Measurements from ENCODE around the gene PBX1. TPM values are rescaled to one million over a fixed set of nuclear protein-coding genes. Genes with fewer than 3 reads are reported as not detected.

Gene PBX1
- total RNA-seq, 1 experiment from 2014 or later, result 102 TPM

DNA sequence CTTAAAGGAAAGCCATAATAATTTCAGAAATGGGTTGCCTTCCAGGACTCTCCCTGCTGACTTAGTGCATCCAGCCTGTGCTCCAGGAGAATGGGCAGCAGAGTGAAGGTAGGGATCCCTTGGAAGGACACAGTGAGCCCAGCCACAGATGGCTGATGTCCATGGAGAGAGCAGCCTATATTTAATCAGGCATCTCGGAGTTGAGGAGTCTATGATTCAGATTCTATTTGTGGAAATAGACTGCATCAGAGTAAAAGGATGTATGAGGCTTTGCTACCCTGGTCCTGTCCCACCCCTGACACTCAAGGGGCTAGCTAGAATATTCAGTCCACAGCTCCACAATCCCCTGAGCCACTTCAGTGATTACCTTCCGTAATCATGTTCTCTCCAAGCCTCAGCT lies 43.8 kb upstream of the PBX1 start:
- ChIA-PET POLR2A (no interaction called here), CTCF (interaction anchor here (1.4 kb wide), 1 partner anchor 44 kb away, joined by 3 read pairs; the partner anchor contains the start of gene PBX1)
- ATAC-seq, result no peak

DNA sequence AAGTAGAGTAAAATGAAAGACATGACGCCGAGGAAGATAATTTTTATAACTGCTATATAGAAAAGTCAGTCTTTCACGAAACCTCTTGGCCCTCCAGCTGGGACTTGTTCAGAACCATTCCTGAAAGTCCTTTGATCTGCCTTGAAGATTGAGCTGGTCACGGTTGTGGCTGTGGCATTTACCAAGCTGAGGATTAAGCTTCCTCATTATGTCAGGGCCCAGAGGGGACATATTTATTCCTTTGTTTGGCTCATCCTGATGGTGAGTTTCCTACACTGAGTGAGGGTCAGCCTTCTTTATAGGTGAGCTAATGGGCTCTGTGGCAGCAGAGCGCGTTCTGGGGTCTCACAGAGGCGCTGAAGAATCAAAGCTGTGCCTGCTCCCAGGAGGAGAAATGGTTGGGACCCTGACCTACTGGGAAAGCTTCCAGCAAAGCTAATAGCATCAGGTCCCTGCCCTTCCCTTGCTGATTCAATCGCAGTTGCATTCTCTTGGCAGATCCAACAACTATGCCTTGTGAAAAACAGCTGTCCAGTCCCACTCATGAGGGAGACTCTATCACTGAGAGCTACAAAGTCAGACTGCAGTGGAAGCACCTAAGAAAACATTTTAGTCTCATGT lies 43.2 kb upstream of the PBX1 start:
- CTCF ChIA-PET, result interaction anchor here (1.2 to 1.5 kb wide), 3 partner anchors 43 to 271 kb away, joined by 3 read pairs; partner anchors contain the start of gene PBX1
- H3K36me3 Mint-ChIP-seq, result no peaks in the 10 kb centered on the region
- H3K4me3 Mint-ChIP-seq, result no peak overlapping the region
- TF ChIP-seq RORB (CRISPR knock-in tag; IDR thresholded peaks at IDR 0.05) (no peak), FOXP1 (CRISPR knock-in tag; IDR thresholded peaks at IDR 0.05; ENCODE audit: borderline replicate concordance) (no peak)
- ATAC-seq (no peak), DNase-seq (ENCODE audit: low spot score) (no peak)
- H3K27me3 Mint-ChIP-seq (ENCODE audit: low read depth), result no peaks in the 10 kb centered on the region; the same call in 1 of the 2 replicates
- H3K9me3 Mint-ChIP-seq, result peaks cover 4% of the 10 kb centered on the region
- POLR2A ChIA-PET, result no interaction called here
- peaks cover 5% of the 10 kb centered on the region for H3K4me1 Mint-ChIP-seq
- H3K27ac Mint-ChIP-seq, result no peak overlapping the region

More for the DNA sequence above, 43.8 kb upstream of the PBX1 start:
- no peaks in the 10 kb centered on the region for H3K36me3 Mint-ChIP-seq
- no peaks in the 10 kb centered on the region for H3K27me3 Mint-ChIP-seq (ENCODE audit: low read depth)
- no peak for DNase-seq (ENCODE audit: low spot score)
- H3K27ac Mint-ChIP-seq, result no peak overlapping the region
- peaks cover under 1% of the 10 kb centered on the region; the same call in 1 of the 2 replicates for H3K9me3 Mint-ChIP-seq
- H3K4me1 Mint-ChIP-seq, result peaks cover 10% of the 10 kb centered on the region
- TF ChIP-seq, protein P1, sequence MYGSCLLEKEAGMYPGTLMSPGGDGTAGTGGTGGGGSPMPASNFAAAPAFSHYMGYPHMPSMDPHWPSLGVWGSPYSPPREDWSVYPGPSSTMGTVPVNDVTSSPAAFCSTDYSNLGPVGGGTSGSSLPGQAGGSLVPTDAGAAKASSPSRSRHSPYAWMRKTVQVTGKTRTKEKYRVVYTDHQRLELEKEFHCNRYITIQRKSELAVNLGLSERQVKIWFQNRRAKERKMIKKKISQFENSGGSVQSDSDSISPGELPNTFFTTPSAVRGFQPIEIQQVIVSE (CRISPR knock-in tag; IDR thresholded peaks at IDR 0.05; ENCODE audit: borderline replicate concordance), result no peak
- TF ChIP-seq TEAD1 (CRISPR knock-in tag; IDR thresholded peaks at IDR 0.05) (no peak), CREM (CRISPR knock-in tag; IDR thresholded peaks at IDR 0.05) (no peak), MYBL2 (CRISPR knock-in tag; IDR thresholded peaks at IDR 0.05) (no peak), GTF2I (CRISPR knock-in tag; conservative IDR thresholded peaks at IDR 0.05) (no peak), OVOL2 (CRISPR knock-in tag; IDR thresholded peaks at IDR 0.05; ENCODE audit: borderline replicate concordance) (no peak), GABPB1 (CRISPR knock-in tag; IDR thresholded peaks at IDR 0.05) (no peak), FOXK1 (CRISPR knock-in tag; IDR thresholded peaks at IDR 0.05) (no peak), ZBTB21 (CRISPR knock-in tag; IDR thresholded peaks at IDR 0.05; ENCODE audit: borderline replicate concordance) (no peak), RELA (CRISPR knock-in tag; IDR thresholded peaks at IDR 0.05; ENCODE audit: borderline replicate concordance) (no peak), ZNF232 (CRISPR knock-in tag; IDR thresholded peaks at IDR 0.05) (no peak), PRRX2 (CRISPR knock-in tag; IDR thresholded peaks at IDR 0.05) (no peak), ZNF219 (CRISPR knock-in tag; IDR thresholded peaks at IDR 0.05; ENCODE audit: borderline replicate concordance) (no peak), ESRRA (CRISPR knock-in tag; IDR thresholded peaks at IDR 0.05; ENCODE audit: borderline replicate concordance) (no peak)
- TF ChIP-seq, protein P2, sequence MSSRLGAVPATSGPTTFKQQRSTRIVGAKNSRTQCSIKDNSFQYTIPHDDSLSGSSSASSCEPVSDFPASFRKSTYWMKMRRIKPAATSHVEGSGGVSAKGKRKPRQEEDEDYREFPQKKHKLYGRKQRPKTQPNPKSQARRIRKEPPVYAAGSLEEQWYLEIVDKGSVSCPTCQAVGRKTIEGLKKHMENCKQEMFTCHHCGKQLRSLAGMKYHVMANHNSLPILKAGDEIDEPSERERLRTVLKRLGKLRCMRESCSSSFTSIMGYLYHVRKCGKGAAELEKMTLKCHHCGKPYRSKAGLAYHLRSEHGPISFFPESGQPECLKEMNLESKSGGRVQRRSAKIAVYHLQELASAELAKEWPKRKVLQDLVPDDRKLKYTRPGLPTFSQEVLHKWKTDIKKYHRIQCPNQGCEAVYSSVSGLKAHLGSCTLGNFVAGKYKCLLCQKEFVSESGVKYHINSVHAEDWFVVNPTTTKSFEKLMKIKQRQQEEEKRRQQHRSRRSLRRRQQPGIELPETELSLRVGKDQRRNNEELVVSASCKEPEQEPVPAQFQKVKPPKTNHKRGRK (CRISPR knock-in tag; IDR thresholded peaks at IDR 0.05; ENCODE audit: borderline replicate concordance), result no peak
- TF ChIP-seq, protein P3, sequence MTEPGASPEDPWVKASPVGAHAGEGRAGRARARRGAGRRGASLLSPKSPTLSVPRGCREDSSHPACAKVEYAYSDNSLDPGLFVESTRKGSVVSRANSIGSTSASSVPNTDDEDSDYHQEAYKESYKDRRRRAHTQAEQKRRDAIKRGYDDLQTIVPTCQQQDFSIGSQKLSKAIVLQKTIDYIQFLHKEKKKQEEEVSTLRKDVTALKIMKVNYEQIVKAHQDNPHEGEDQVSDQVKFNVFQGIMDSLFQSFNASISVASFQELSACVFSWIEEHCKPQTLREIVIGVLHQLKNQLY (CRISPR knock-in tag; IDR thresholded peaks at IDR 0.05), result no peak
- TF ChIP-seq, protein P4, sequence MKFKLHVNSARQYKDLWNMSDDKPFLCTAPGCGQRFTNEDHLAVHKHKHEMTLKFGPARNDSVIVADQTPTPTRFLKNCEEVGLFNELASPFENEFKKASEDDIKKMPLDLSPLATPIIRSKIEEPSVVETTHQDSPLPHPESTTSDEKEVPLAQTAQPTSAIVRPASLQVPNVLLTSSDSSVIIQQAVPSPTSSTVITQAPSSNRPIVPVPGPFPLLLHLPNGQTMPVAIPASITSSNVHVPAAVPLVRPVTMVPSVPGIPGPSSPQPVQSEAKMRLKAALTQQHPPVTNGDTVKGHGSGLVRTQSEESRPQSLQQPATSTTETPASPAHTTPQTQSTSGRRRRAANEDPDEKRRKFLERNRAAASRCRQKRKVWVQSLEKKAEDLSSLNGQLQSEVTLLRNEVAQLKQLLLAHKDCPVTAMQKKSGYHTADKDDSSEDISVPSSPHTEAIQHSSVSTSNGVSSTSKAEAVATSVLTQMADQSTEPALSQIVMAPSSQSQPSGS (CRISPR knock-in tag; IDR thresholded peaks at IDR 0.05; ENCODE audit: borderline replicate concordance, low read depth), result no peak
- H3K4me3 Mint-ChIP-seq, result no peak overlapping the region
